HG03442 (cell line): ENCODE measurements around the gene BICDL1.

Experiments
- ATAC-seq: cut with Tn5 transposase; IDR thresholded peaks from one replicate; pipeline ENCODE4 v1.9.1; 2021; ENCODE audit warnings: mild to moderate bottlenecking, moderate library complexity; ENCODE audit not compliant: unreplicated experiment

BICDL1 gene

DNA sequence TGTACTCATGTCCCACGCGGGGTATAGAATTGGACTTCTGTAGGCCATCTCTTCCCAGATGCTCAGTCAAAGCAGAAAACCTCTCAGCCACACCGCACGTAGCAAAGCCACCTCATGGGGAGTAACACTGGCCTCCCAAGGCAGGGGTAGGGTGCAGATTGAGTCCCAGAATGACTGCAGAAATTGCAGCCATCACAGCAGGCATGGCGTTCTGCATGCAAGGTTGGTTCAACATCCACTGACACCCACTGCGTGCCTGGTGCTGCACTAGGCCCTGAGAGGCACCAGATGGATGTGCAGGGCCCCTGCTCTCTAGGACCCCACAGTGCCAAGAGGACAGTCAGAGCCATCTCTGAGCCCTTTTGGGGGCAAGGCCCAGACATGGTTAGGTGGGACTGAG lies 87.6 kb downstream of the BICDL1 start:
- no peak for ATAC-seq

DNA sequence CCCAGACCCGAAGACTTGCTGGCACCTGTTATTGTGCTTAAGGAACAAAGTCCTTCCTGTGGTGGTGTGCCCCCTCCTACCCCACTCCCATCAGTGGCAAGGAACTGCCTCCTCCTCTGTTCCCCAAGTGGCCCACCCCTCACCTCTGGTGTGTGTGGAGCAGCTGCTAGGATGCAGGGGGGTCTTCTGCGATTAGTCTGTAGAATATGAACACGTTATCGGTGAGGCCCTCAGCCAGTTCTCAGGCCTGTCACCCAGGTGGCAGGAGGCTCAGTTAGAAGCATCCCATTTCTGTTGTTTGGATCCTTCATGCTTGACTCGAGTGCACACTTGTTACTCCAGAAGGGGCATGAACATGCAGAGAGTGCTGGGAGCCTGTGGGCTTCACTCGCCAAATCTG lies 88.2 kb downstream of the BICDL1 start:
- no peak for ATAC-seq

DNA sequence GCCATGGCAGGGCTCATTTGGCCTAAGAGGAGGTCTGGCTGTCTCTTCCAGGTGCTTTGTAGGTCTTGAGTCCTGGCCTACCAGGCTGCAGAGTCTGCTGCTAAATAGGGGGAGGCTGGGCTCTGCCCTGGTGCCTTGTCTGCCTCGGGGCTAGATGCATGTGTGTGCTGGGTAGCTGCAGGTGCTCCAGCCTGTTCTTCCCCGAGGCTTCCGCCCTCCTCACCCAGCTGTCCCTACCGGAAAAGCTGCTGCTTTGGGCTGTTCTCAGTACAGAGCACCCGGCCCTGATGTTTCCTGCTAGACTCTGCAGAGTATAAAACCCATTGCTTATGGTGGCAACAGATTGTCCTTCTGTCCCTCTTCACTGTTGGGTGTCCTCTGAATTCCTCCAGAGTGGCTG lies 89.8 kb downstream of the BICDL1 start:
- no peak for ATAC-seq

DNA sequence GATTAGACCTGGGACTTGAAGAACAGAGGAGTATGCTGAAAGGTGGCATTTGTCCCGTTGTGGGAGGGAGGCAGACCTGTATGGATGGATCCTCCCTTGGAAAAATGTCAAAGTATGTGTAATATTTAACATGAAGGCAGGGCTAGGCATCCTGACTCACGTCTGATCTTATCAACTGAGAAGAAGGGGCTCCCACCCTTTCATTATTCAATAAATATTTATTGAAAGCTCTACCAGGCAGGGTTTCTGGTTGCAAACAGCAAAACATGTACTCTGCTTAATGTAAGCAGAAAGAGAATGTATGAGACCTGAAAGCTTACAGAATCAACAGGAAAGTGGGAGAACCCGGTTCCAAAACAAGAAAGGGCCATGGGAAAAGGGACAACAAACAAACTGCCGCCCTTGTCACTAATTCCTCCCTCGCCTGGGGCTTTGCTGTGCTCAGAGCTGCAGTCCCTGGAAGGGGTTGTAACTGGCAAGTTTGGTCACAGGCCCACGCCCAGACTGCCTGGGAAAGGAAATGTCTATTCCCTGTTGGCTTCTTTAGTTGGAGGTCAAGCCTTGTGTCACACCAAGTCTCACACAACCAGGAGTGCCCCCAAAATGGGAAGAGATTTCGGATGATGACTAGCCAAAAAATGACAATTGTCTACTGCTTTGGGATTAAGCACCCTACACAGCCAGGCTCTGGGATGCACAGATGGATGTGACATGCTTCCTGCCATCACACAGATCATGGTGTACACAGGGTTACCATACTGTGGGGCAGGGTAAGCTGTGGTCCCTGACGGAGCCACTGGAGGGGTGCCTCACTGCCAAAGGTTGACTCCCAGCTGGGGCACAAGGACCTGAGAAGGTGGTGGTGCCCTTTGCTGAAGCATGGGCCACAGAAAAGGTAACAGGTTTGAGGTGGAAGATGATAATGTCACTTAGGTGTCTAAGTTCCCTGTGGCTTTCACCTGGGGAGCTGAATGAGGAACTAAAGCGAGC lies 90.7 kb downstream of the BICDL1 start:
- ATAC-seq: no peak

DNA sequence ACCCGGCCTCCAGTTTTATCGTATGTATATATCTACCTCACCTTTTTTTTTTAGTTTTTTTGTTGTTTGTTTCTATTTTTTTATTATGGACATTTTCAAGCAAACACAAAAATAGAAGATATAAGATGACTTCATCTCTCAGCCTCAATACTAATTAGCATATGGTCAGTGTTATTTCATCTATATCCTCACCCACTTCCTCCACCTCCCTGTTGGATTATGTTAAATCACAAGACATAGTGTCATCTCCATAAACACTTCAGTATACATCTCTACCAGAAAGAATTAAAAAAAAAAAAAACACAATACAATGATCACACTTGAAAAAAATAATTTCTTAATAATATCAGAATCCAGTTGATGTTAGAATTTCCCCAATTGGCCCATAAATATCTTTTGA lies 92.6 kb downstream of the BICDL1 start:
- no peak for ATAC-seq

DNA sequence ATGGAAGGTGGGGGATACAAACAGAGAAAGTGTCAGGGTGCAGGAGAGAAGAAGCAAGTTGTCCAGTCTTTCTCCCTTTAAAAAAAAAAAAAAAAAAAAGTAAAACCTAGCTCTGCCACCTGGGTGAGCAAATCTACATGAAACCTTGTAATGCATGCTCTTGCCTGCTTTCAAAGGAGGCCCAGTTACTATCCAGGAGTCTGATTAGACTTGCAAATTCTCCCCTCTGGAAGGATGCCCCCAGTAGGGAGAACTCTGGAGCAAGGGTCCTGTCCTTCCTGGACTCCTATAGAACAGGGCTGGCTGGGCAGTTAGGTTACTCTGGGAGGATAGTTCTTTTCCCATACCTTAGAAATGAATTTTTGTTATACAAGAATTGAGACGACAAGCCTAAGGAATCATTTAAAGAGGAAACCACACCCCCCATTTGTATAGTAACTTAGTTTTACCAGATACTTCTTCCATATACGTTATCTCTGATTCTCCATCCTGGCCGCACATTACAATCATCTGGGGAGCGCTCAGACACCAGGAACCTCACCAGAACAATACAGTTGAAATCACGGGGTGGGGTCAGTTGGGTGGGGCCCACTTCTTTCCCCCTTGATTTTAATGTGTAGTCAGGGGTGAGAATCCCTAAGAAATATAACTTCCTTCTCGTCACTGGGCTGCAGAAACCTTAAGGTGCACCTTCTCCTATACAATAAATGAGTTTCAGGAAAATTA lies 97.0 kb downstream of the BICDL1 start:
- ATAC-seq: no peak

DNA sequence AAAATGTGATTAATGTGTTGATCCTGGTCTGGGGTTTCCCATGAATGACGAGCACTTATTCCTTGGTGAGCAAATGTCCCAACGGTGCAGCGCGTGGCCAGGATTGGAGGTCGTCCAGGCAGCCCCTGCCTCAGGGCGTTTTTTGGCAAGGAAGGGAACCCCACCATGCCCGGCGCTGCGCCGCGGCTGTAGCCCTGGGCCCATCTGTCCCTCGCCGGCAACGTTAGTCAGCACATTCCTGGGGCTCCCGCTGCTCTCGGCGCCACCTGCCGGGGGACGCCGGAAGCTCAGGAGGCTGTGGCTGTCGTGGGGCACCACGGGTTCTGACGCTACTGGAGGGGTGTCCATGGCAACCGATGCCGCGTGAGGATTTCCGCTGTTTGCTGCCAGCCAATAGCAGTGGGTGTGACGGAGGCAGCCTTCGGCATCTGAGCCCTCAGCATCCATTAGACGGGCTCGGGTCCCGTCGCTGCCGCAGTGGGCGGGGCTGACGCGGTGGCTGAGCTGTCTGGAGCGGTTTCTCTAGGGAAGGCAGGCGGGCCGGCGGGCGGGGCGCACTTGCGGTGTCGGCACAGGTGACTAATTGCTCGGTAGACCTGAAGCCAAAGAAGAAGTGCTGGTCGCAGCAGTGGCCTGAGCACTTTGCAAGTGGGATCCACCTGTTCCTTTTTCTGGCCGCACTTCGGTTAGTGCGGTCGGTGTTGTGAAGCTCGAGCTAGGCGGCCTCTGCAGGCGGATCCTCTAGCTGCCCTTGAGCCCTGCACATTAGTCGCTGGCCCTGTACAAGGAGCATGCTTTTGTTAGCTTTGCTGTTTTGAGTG lies 98.0 kb downstream of the BICDL1 start:
- ATAC-seq: peak; percentile 98

DNA sequence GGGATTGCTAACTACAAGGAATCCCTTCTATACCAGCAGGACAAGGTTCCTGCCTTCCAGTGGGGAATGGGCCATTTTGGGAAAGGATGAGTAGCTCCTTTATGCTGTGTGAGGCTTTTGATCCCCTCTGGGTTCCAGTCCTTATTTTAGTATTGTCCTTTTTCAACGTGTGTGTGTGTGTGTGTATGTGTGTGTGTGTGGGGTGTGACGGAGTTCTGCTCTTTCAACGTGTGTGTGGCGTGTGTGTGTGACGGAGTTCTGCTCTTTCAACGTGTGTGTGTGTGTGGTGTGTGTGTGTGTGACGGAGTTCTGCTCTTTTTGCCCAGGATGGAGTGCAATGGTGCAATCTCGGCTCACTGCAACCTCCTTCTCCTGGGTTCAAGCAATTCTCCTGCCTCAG lies 100.1 kb downstream of the BICDL1 start:
- no peak for ATAC-seq

DNA sequence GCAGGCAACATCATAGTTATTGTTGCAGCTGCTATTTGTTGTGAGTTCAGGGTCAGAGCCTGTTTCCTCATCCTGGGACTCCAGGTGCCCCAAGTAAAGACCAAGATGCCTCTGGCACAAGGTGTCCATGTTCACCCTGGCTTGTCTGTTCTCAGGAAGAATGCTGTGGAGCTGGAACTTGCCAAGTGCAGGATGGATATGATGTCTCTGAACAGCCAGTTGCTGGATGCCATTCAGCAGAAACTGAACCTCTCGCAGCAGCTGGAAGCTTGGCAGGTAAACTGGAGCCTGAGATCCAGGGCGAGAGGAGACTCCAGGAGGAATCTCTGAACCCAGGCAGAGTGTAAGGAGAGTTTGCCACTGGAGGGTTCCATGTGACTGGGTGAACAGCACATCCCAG lies 100.8 kb downstream of the BICDL1 start:
- no peak for ATAC-seq

DNA sequence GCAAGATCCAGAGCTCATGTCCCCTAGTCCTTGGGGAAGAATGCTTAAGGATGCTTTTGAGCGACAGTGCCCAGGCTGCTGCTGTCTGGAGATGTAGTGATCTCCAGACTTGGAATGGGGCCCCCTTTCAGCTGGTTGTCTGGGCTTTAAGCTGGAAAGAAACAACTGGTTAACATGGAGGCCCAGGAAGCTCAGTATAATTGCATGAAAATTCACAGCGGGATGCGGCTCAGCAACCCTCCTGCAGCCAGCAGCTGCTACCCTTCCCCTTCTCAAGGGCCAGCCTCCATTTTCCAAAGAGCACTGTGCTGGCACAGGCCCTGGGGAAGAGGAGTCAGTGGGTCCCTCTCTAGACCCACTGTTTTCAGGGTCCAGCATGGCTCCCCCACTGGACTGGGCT lies 101.2 kb downstream of the BICDL1 start:
- no peak for ATAC-seq

DNA sequence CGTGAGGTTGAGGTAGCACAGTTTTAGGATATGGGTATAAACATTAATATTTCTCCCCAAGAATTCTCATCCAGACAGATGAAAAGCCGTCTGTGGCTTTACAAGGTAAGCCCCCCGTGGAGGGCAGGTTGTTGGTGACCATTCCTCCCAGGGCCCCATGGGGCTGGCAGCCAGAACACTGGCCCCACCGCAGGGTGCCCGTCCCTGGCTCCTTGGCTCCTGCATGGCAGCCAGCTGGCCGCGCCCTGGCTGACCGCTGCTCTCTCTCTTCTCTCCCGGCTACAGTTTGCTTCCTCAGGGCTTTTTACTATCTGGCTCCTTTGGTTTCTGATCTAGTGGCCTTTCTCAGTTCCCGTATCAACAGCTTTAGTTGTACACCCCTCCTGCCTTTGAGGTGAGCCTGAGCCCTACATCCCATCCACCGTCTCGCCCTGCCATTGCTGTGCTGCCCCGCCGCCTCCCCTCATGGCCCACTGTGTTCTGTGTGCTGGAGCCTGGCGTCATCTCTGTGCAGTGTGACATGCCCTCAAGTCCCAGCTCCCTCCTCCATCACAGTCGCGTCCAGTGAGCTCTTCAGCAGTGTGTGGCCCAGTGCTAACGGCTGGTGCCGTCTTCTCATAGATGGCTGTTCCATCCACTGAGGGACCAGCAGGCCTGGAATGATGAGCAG lies 101.7 kb downstream of the BICDL1 start:
- ATAC-seq: no peak

DNA sequence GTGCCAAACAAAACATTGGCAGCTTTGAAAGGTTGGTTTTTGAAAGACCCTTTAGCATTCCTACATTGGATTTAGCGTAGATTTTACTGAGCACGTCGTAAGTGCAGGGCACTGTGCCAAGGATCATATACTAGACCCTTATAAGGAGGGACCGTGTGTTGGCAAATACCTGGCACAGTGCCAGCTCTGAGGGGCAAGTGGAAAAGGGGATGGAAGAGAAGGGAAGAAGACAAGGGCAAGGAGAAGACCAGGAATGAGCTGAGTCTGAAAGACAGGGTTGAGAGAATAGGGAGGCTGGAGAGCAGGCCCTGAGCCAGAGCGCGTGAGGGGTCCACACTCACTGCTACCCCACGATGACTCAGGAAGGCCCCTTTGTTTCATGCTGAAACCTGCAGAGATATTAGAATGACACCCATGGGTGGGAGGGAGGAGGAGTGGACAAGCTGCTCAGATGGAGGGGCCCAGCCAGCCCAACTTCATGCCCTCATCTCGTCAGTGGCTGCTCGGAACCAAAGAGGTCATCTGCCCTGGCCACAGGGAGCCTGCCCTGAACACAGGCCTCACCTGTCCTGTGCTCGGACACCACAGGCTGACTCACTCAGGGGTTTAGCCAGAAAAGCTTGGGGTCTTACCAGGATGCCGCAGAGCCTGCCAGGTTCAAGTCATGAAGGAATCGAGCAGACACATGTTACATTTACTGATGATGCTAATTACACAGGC lies 102.5 kb downstream of the BICDL1 start:
- no peak for ATAC-seq

DNA sequence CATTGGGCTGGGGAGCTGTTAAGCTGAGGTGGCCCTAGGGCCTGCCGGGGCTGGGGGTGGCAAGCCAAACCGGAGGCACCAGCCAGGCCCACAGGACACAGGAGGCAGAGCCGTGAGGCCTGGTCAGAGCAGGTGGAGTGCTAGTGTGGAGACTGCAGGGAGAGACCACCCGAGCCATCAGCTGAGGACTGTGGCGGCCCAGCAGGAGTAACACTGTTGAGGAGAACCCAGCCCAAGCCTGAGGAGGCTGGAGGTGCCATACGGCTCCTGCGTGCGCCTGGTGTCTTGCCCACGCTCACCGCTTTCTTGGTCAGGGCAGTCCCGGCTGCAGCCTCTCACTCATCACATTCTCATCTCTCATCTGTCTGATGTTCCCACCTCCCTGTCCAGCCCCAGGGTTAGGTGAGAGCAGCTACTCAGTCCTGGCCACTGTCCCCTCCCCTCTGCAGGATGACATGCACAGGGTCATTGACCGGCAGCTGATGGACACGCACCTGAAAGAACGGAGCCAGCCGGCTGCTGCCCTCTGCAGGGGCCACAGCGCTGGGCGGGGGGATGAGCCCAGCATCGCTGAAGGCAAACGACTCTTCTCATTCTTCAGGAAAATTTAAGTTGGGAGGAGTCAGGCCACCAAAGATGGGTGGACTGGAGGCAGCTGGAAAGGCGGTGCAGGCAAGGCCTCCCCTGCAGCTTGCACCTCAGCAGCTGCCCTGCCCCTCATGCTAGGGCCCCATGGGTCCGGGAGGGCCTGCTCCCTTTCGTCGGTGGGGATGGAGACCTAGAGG lies 103.7 kb downstream of the BICDL1 start:
- ATAC-seq: no peak

DNA sequence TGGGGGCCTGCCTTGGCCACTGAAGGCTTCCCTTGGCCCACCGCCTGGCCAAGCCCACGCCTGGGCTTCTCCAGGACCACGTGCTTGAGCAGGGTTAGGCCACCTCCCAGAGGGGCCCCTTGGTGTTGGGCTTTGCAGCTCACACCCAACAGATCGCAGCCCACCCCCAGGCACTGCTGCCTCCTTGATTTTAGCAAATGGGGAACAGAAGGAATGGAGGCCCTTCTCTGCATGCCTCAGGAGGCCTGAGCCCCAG lies 104.2 kb downstream of the BICDL1 start:
- ATAC-seq: no peak

DNA sequence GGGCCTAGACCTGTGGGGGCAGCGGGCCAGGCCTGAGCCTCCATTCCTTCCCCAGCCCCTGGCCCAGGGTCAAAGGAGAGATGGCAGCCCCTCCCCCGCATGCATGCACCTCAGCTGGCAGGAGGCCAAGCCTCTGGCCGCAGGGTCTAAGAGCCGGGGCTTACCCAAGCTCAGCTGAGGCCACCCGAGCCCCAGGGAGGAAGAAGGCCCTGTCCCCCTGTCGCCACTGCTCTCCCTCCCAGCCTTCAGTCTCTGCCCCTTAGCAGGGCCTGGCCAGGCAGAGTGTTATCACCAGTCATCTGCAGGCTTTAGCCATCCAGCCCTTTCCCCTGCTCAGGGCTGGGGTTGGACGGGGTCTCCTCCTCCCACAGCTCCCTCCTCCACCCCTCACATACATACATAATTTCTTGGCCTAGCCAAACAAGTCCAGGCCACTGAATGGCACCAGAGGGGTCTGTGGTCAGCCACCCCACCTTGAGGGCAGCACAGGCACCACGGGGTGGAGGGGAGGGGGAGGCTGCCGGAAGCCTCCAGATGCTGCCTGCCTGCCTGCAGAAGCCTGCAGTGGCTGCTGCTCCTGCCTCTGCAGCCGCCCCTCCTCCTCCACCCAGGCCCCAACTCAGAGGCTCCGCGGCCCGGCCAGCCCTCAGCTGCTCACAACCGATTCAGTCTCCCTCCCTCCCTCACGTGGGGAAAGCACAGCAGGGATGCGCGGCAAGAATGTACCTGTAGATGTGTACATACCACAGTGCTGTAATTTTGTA lies 104.7 kb downstream of the BICDL1 start:
- ATAC-seq: no peak

DNA sequence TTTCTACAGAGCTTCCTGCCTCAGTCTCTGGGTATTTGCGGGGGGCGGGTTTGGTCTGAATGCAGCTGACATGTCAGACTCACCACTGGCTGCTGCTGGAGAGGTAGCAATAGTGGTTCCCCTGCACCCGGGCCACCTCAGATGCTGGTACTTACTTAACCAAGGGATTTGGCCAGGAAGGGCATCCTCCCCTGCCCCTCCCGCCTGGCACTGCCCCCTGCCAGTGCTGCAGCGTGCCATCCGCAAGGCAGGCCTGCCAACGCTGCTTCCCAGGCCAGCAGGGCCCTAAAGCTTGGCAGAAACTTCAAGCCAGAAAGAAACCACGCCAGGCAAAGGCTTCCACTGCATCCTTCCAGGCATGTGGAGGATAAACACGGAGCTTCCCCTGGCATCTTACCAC lies 105.4 kb downstream of the BICDL1 start:
- ATAC-seq: no peak

DNA sequence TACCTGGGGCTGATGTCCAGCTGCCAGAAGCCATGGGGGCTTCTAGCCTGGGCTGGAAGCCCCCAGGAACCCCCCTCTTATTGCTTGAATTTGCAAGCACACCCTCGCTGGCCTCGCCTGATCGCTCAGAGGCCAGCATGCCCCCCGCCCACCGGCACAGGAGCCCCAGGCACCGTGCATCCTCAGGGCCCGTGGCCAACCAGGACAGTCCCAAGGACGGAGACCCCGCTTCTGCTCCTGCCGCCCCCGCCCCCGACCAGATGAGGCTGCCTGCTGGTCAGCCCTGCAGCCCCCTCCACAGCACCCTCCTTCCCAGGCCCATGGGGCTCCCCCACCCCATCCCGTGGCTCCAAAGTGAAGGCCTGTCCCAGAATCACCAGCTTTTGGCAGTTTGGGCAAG lies 106.3 kb downstream of the BICDL1 start:
- no peak for ATAC-seq

DNA sequence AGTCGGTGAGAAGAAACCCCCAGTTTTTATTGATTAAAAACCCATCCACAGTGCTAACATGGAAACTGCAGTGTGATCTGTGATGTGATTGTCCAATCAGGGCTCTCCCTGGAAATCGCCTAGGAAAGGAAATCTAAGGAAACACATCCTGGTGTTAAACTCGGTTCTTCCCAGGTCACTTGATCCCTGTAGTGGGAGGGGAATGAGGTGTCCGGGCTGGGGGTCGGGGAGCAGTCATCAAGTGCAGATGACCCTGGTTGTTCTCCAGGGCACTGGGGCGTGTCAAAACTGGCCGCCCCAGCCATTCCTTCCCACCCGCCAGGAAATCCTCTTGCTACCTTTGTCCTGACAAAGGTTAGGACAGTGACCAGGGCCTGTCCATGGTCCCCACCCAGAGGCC lies 106.7 kb downstream of the BICDL1 start:
- ATAC-seq: no peak

DNA sequence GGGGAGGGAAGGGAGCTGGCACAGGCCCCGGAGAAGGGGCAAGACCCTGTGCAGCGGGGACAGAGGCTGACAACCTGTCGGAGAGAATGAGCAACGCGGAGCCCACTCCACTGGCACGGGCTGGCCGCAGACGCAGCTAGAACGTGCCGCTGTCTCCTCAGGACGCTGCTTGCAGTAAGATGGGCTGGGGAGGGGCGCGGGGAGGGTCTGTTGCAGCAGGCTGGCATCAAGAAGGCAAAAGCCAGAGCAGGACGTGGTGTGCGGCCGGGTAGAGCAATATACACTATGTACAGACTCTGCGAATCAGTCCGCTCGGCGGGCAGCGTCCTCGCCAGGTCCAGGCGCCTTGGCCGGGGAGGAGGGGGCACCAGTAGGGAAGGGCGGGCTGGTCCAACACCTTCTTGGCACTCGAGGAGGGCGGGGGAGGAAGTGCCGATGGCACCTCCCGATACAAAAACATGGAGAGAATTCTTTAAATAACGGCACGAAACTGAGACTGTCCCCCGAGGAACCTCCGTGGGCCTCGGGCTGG lies 107.7 kb downstream of the BICDL1 start:
- ATAC-seq: no peak
